ENCODE results near the gene RPS29.

Gene RPS29

DNA sequence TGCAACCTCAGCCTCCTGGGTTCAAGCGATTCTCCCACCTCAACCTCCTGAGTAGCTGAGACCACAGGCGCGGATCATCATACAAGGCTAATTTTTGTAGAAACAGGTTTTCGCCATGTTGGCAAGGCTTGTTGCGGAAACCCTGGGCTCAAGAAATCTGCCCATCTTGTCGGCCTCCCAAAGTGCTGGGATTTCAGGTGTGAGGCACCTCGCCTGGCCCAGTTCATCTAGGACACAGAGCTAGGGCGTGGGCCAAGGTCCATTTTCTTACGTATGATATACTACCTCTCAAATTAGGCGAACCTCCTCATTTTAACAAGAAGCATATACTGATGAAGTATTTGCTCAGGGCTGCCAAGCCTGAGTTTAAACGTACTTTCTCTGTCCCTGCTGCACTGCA is 2.1 kb downstream of the RPS29 start:
- ChIA-PET POLR2A (interaction anchor here (0.8 kb wide), 1 partner anchor 37 kb away, joined by 4 read pairs; the partner anchor contains the start of genes MGAT2 and RPL36AL), CTCF (interaction anchor here (1.3 kb wide), 1 partner anchor 268 kb away, joined by 5 read pairs; the partner anchor contains the start of gene NEMF)
- DNase-seq (ENCODE audit: extremely low spot score): no peak
- no peak for TF ChIP-seq CTCF (IDR thresholded peaks at IDR 0.05; ENCODE audit: control extremely low read depth, extremely low read depth, low read depth, missing control alignments)

DNA sequence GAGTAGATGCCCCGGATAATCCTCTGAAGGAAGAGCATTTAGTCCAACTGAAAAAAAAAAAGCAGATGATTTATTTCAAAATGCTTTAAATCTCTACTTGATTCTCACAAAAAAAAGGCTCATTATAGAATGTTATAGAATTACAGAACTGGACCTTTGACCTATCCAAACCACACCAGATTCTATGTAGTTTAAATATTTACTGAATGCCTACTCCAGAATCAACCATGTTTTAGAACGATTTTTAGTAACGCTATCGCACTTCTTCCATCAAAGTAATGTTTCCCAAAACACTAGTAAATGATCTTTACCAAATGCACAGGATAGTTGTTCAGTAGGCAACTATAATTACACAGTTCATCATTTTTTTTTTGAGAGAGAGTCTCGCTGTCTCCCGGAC is 2.6 kb downstream of the RPS29 start:
- POLR2A ChIA-PET: interaction anchor here (0.8 kb wide), 1 partner anchor 37 kb away, joined by 4 read pairs; the partner anchor contains the start of genes MGAT2 and RPL36AL
- CTCF ChIA-PET: interaction anchor here (1.3 kb wide), 1 partner anchor 269 kb away, joined by 5 read pairs; the partner anchor contains the start of gene NEMF
- no peak for TF ChIP-seq CTCF (IDR thresholded peaks at IDR 0.05; ENCODE audit: control extremely low read depth, extremely low read depth, low read depth, missing control alignments)
- no peak for DNase-seq (ENCODE audit: extremely low spot score)

DNA sequence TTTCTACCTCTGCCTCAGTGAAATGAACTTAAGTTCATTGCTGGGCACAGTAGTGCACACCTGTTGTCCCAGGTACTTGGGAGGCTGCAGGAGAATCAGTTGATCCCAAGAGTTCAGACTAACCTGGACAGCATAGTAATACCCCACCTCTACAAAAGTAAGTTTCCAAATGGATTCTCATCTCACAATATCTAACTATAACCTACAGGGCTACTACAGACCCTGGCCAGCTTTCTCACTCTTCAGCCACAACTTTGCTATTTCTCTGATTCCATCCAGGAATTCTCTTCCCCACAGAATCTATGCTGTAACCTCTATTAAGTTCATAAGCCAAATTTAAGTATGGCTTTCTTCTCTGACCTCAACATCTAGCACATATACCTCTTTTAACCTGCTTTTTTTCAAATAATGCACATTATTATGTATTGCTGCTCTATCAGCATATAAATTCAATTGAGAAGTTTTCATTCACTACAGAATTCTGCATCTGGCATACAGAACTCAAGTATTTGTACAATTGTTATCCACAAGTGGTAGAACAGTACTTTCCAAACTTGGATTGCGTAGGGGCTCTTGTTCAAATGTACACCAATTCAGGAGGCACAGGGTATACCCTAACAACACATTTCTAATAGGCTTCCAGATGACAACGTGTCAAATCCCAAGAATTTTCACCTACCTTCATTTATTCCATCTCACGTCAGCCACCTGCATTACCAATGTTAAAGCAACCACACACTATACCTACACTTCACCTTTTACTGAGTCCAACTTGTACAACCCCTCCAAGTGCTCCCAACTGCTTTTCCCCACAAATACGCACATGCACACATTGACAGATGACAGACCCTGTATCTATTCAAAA is 3.8 kb downstream of the RPS29 start:
- POLR2A ChIA-PET: no interaction called here
- CTCF ChIA-PET: interaction anchor here (1.4 kb wide), 1 partner anchor 121 kb away, joined by 4 read pairs; no protein-coding TSS in a partner anchor
- no peak for DNase-seq (ENCODE audit: extremely low spot score)
- TF ChIP-seq CTCF (IDR thresholded peaks at IDR 0.05; ENCODE audit: control extremely low read depth, extremely low read depth, low read depth, missing control alignments): no peak

DNA sequence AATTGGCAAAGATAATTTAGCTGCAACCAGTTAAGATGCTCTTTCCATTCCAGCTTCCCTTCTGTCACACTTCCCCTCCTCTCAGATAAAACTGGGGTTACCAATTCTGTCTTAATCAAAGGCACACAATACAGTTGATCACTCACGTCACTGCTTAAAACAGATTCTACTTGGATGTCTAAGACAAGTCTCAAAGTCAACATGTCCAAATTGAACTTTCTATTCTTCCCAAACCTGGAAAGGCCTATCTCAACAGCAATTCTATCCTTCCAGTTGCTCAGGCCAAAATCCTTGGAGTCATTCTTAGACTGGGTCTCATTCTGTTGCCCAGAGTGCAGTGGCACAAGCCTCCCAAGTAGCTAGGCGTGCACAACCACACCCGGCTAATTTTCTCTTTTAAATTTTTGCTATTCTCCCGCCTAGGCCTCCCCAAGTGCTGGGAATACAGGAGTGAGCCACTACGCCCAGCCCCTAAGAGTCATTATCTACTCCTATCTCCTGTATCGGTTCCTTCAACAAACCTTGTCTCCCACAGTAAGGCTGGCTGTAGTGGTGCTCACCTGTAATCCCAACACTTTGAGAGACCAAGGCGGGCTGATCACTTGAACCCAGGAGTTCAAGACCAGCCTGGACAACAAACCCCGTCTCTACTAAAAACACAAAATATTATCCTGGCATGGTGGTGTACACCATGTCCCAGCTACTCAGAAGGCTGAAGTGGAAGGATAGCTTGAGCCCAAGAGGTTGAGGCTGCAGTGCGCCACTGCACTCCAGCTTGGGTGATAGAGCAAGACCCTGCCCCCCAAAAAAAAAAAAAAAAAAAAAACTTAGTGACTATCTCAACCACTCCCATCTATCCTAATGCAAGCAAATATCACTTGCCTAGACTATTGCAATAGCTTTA is 4.7 kb downstream of the RPS29 start:
- no peak for DNase-seq (ENCODE audit: extremely low spot score)
- no peak for TF ChIP-seq CTCF (IDR thresholded peaks at IDR 0.05; ENCODE audit: control extremely low read depth, extremely low read depth, low read depth, missing control alignments)
- POLR2A ChIA-PET: no interaction called here
- CTCF ChIA-PET: interaction anchor here (1.4 kb wide), 1 partner anchor 120 kb away, joined by 4 read pairs; no protein-coding TSS in a partner anchor

DNA sequence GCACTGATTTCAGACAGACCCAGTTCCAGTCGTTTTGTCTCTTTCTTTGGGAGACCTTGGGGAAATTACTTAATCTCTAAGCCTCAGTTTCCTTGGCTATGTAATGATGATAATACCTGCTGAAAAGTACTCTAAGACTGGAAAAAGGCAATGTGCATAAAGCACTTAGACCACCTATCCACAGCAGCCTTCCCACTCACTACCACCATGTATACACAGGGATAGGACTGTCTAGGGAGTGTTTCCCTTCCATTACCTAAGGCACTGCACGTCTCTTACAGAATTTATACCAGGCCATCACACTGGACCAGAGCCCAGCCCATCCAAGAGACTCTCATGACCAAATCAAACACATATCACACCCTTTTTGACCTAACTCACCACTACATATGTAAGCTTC is 6.3 kb downstream of the RPS29 start:
- no peak for TF ChIP-seq CTCF (IDR thresholded peaks at IDR 0.05; ENCODE audit: control extremely low read depth, extremely low read depth, low read depth, missing control alignments)
- ChIA-PET POLR2A (no interaction called here), CTCF (interaction anchor here (1.4 kb wide), 1 partner anchor 741 kb away, joined by 3 read pairs; no protein-coding TSS in a partner anchor)
- no peak for DNase-seq (ENCODE audit: extremely low spot score)

GRCh38 chr14:49578141-49578540 is 8.0 kb downstream of the RPS29 start:
- CTCF ChIA-PET: interaction anchor here (1.1 to 1.5 kb wide), 3 partner anchors 21 to 116 kb away, joined by 3 read pairs; partner anchors contain the start of gene LRR1
- no peak for DNase-seq (ENCODE audit: extremely low spot score)
- POLR2A ChIA-PET: no interaction called here
- no peak for TF ChIP-seq CTCF (IDR thresholded peaks at IDR 0.05; ENCODE audit: control extremely low read depth, extremely low read depth, low read depth, missing control alignments)
